Measurements from ENCODE around the gene ZSCAN16. TPM values are rescaled to one million over a fixed set of nuclear protein-coding genes. Genes with fewer than 3 reads are reported as not detected.

Gene ZSCAN16
- total and polyA plus RNA-seq, 9 donors = 2.6 to 4.4 (median 3.2) TPM

DNA sequence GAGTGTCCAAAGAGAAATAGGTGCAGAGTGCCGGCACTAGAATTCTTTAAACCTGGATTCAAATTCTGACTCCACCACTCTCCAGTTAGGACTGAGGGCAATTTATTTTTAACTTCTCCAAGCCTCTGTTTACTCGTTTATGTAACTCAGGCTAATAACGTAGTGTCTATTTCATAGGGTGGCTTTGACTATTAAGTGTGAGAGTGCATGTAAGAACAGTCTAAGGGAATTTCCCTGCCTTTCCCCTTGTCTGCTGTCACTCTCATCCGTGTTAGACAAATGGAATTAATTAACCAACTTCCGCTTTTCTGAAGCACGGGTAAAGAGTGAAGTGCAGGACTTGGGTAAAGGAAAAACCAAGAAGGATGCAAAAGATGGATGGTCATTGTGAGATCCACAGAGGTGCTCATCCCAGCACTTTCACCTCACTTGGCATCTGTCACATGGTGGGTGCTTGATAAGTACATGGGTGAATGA, 13.1 kb downstream of the ZSCAN16 start:
- Histone ChIP-seq H3K9me3 (no peaks in the 10 kb centered on the region), H3K27ac (peak overlapping the region; percentile 94 to 95), H3K4me1 (ENCODE audit: insufficient read depth) (peaks cover 7% of the 10 kb centered on the region), H3K4me3 (peak overlapping the region; percentile 74), H3K27me3 (no peaks in the 10 kb centered on the region), H3K36me3 (no peaks in the 10 kb centered on the region)
- DNase-seq = no peak
- 1 to 2% (median 1%) methylated on average over 6 of the region's 6 CpGs for WGBS, 3 donors
- TF ChIP-seq POLR2A (IDR thresholded peaks at IDR 0.05) (no peak), CTCF (IDR thresholded peaks at IDR 0.05) (no peak), EP300 (IDR thresholded peaks at IDR 0.05) (no peak)
- intact Hi-C loops (cut with DNase I) = loop anchor here (5.0 to 10.0 kb wide), 2 partner anchors 200 to 217 kb away; partner anchors contain the start of gene ZSCAN31 (in 1 of the 4)

GRCh38 chr6:28139860-28140543, 15.6 kb downstream of the ZSCAN16 start:
- DNase-seq = no peak
- peaks cover 7% of the 10 kb centered on the region for H3K4me1 ChIP-seq (ENCODE audit: insufficient read depth)
- no peaks in the 10 kb centered on the region for H3K9me3 ChIP-seq
- H3K27me3 ChIP-seq = no peaks in the 10 kb centered on the region
- intact Hi-C loops (cut with DNase I) = loop anchor here (5.0 to 10.0 kb wide), 3 partner anchors 82 to 215 kb away; partner anchors contain the start of gene ZSCAN31 (in 1 of the 4)
- 50 to 73% (median 59%) methylated on average over 9 of the region's 9 CpGs for WGBS, 3 donors
- no peak for TF ChIP-seq POLR2A (IDR thresholded peaks at IDR 0.05)
- H3K27ac ChIP-seq = no peak overlapping the region
- H3K36me3 ChIP-seq = no peaks in the 10 kb centered on the region
- peak overlapping the region; percentile 1 for H3K4me3 ChIP-seq

DNA sequence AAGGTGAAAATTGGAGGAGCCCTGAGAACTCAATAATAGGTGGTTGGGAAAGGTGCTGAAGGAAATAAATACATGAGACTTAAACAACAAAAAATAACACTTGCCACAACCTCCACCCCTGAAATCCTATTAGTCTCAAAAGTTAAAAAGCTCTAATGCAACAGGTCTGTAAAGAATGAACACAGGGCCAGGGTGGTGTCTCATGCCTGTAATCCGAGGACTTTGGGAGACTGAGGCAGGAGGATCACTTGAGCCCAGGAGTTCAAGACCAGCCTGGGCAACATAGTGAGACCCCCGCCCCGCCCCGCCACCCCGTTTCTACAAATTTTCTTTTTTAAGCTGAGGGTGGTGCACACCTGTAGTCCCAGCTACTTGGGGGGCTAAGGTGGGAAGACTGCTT, 16.2 kb downstream of the ZSCAN16 start:
- H3K4me1 ChIP-seq (ENCODE audit: insufficient read depth) = peaks cover 7% of the 10 kb centered on the region
- DNase-seq = no peak
- H3K27me3 ChIP-seq = no peaks in the 10 kb centered on the region
- no peaks in the 10 kb centered on the region for H3K36me3 ChIP-seq
- intact Hi-C loops (cut with DNase I) = loop anchor here in 1 of 4 donors (5.0 kb wide), 1 partner anchor 82 kb away; no protein-coding TSS in a partner anchor
- H3K27ac ChIP-seq = no peak overlapping the region
- no peak overlapping the region for H3K4me3 ChIP-seq
- WGBS, 3 donors = 62 to 78% (median 71%) methylated on average over 5 of the region's 5 CpGs
- TF ChIP-seq CTCF (IDR thresholded peaks at IDR 0.05) (no peak), POLR2A (IDR thresholded peaks at IDR 0.05) (no peak), EP300 (IDR thresholded peaks at IDR 0.05) (no peak)
- no peaks in the 10 kb centered on the region for H3K9me3 ChIP-seq

DNA sequence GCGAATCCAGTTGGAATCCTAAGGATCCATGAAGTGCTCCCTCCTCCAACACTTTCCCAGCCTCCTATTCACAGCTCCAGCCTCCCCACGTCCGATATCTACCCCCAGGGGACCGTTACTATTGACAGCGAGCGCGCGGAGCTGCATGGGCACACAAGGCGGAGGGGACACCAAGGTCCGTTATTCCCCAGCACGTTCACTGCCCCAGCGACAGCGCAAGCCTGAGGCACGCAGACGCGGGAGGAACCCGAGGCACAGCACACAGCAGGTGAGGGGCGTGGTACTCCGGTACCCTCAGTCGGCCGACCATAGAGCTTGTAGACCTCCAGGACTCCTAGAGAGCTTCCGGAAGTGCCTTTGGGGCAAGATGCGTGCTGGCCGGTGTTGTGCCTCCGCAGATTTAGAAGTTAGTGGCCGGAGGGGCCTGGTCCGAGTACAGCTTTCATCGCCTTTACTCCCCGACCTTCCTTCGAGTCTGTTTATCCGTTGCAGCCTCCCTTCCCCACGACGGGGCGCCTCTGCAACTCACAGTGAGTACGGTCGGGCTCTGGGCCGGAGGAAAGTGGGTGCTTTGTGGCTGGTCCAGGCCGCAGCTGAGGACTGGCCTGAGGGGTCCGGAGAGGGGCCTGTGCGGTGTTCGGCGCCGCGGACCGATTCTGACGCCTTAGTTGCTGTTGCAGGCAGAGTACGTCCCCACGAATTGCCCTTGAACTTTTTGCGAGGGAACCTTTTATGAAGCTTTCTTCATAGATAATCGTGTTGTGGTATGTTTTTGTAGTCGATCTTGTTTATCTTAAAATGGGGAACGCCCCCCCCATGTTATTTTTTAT, 17.3 kb downstream of the ZSCAN16 start, which contains the start of gene ZKSCAN8:
Gene ZKSCAN8 (plus strand): TSS at position 384 of the 830 bp plus-strand sequence. CDS start 6,525 bp downstream, outside the sequence.
- H3K4me1 ChIP-seq (ENCODE audit: insufficient read depth) = peaks cover 7% of the 10 kb centered on the region
- DNase-seq = peak; percentile 73 to 82 (median 76)
- H3K9me3 ChIP-seq = no peaks in the 10 kb centered on the region
- intact Hi-C loops (cut with DNase I) = loop anchor here in 1 of 4 donors (5.0 kb wide), 1 partner anchor 81 kb away; no protein-coding TSS in a partner anchor
- 0 to 1% (median 1%) methylated on average over 52 of the region's 52 CpGs for WGBS, 3 donors
- H3K4me3 ChIP-seq = peak within 1 kb of the TSS; percentile 81
- peak within 1 kb of the TSS in 1 of 2 donors; percentile 74 for H3K27ac ChIP-seq
- no peaks in the 10 kb centered on the region for H3K36me3 ChIP-seq
- TF ChIP-seq CTCF (IDR thresholded peaks at IDR 0.05) (no peak), EP300 (IDR thresholded peaks at IDR 0.05) (no peak), POLR2A (IDR thresholded peaks at IDR 0.05) (peak; percentile 36)
- H3K27me3 ChIP-seq = no peaks in the 10 kb centered on the region

All from ovary (tissue), 9 donors.